ENCODE results near the gene COP1. TPM values are rescaled to one million over a fixed set of nuclear protein-coding genes. Genes with fewer than 3 reads are reported as not detected.

COP1 gene
- total RNA-seq, 1 donor from 2014 or later: 72.2 TPM

DNA sequence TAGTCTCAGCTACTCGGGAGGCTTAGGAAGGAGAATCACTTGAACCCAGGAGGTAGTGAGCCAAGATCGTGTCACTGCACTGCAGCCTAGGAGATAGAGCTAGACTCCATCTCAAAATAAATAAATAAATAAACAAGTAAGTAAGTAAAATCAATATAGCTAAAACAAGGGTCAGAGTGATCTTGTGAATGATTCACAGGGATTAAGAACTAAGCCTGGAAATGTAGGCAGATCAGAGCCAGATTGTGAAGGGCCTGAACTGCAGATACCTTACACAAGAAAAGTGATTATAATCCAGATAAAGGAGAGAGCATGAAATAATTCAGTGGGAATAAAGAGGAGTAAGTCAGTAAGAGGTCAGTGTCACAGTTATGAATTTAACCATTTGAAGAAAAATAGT, 41.5 kb downstream of the COP1 start:
- Histone ChIP-seq H3K9me3 (no peaks in the 10 kb centered on the region), H3K36me3 (peaks cover 0 to 5% of the 10 kb centered on the region in 2 donors), H3K4me3 (no peak overlapping the region), H3K27ac (no peak overlapping the region), H3K27me3 (no peaks in the 10 kb centered on the region), H3K4me1 (no peaks in the 10 kb centered on the region)
- TF ChIP-seq POLR2A (IDR thresholded peaks at IDR 0.05) (no peak), POLR2AphosphoS5 (IDR thresholded peaks at IDR 0.05; ENCODE audit: insufficient read depth in 1 of 2, low read depth in 1 of 2) (no peak)
- TF ChIP-seq, protein P1, sequence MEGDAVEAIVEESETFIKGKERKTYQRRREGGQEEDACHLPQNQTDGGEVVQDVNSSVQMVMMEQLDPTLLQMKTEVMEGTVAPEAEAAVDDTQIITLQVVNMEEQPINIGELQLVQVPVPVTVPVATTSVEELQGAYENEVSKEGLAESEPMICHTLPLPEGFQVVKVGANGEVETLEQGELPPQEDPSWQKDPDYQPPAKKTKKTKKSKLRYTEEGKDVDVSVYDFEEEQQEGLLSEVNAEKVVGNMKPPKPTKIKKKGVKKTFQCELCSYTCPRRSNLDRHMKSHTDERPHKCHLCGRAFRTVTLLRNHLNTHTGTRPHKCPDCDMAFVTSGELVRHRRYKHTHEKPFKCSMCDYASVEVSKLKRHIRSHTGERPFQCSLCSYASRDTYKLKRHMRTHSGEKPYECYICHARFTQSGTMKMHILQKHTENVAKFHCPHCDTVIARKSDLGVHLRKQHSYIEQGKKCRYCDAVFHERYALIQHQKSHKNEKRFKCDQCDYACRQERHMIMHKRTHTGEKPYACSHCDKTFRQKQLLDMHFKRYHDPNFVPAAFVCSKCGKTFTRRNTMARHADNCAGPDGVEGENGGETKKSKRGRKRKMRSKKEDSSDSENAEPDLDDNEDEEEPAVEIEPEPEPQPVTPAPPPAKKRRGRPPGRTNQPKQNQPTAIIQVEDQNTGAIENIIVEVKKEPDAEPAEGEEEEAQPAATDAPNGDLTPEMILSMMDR (IDR thresholded peaks at IDR 0.05): no peak
- DNase-seq (ENCODE audit: extremely low spot score in 2 of 2): no peak
- intact Hi-C loops (cut with DNase I): no loop called here

DNA sequence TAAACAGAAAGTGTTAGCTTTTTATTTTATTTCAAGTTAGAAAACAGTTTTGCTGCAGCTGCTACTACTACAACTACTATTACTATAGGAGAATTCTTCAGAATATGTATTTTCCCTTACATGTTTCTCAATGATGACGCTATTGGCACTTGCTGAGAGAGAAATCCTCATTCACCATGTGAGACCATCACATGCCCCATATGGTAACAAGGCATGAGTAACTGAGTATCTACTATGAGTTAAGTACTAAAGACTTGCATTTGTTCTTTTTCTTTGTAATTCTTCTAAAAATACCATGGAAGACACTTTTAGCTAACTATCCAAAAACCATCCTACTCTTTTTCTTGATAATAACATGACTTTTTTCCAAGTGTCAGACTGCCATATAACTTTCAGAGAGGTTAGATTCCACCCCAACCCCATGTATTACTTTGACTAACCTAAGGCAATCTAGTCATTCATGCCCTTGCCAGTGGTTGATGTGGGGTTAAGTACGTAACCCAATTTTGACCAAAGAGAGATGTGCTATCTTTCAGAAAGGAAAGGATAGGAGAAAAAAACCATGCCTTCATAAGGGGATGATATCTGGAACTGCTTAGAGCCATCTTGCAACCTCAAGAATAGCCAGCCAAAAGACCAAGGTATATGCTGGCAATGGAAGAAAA, 42.9 kb downstream of the COP1 start:
- DNase-seq (ENCODE audit: extremely low spot score in 2 of 2): no peak
- Histone ChIP-seq H3K4me1 (no peaks in the 10 kb centered on the region), H3K27ac (no peak overlapping the region), H3K4me3 (no peak overlapping the region), H3K9me3 (no peaks in the 10 kb centered on the region), H3K36me3 (peaks cover 0 to 6% of the 10 kb centered on the region in 2 donors), H3K27me3 (no peaks in the 10 kb centered on the region)
- TF ChIP-seq POLR2A (IDR thresholded peaks at IDR 0.05) (no peak), POLR2AphosphoS5 (IDR thresholded peaks at IDR 0.05; ENCODE audit: insufficient read depth in 1 of 2, low read depth in 1 of 2) (no peak)
- intact Hi-C loops (cut with DNase I): no loop called here

DNA sequence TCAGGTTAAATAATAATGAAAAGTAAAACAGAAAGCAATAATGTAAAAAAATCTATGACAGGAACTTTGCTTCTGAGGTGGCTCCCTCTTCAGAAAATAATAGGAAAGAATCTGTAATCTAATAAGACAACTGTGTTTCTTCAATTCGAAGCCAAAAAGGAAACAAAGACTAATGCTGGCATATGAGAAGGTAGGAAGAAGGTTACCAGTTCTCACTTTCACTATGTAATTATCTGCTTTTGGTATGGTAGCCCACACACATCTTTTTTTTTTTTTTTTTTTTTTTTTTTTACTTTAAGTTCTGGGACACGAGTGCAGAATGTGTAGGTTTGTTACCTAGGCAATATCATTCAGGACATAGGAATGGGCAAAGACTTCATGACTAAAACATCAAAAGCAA, 47.1 kb downstream of the COP1 start:
- TF ChIP-seq POLR2A (IDR thresholded peaks at IDR 0.05) (no peak), POLR2AphosphoS5 (IDR thresholded peaks at IDR 0.05; ENCODE audit: insufficient read depth in 1 of 2, low read depth in 1 of 2) (no peak)
- TF ChIP-seq, protein P1 (IDR thresholded peaks at IDR 0.05): no peak
- no peaks in the 10 kb centered on the region for H3K4me1 ChIP-seq
- no peak overlapping the region for H3K4me3 ChIP-seq
- DNase-seq (ENCODE audit: extremely low spot score in 2 of 2): no peak
- peaks cover 11% of the 10 kb centered on the region for H3K9me3 ChIP-seq
- intact Hi-C loops (cut with DNase I): no loop called here
- no peak overlapping the region for H3K27ac ChIP-seq
- peaks cover 0 to 31% of the 10 kb centered on the region in 2 donors for H3K36me3 ChIP-seq
- no peaks in the 10 kb centered on the region for H3K27me3 ChIP-seq

DNA sequence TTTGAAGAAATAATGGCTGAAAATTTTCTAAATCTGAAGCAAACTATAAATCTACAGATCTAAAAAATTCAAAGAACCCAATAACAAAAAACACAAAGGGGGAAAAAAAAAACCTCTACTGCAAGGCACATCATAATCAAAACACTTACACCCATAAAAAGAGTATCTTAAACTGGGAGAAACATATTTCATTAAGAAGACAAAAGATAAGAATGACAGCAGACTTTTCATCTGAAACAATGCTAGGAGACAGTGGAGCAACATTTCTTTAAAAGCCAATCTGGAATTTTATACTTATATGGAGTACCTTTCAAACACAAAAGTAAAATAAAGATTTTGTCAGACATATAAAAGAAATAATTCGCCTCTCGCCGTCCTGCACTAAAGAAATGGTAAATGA, 49.1 kb downstream of the COP1 start:
- TF ChIP-seq, protein P1 (IDR thresholded peaks at IDR 0.05): no peak
- TF ChIP-seq POLR2A (IDR thresholded peaks at IDR 0.05) (no peak), POLR2AphosphoS5 (IDR thresholded peaks at IDR 0.05; ENCODE audit: insufficient read depth in 1 of 2, low read depth in 1 of 2) (no peak)
- H3K27ac ChIP-seq: no peak overlapping the region
- no peak overlapping the region for H3K4me3 ChIP-seq
- no peaks in the 10 kb centered on the region for H3K27me3 ChIP-seq
- DNase-seq (ENCODE audit: extremely low spot score in 2 of 2): no peak
- no peaks in the 10 kb centered on the region for H3K4me1 ChIP-seq
- intact Hi-C loops (cut with DNase I): no loop called here
- peaks cover 11% of the 10 kb centered on the region for H3K9me3 ChIP-seq
- H3K36me3 ChIP-seq: peaks cover 0 to 31% of the 10 kb centered on the region in 2 donors

DNA sequence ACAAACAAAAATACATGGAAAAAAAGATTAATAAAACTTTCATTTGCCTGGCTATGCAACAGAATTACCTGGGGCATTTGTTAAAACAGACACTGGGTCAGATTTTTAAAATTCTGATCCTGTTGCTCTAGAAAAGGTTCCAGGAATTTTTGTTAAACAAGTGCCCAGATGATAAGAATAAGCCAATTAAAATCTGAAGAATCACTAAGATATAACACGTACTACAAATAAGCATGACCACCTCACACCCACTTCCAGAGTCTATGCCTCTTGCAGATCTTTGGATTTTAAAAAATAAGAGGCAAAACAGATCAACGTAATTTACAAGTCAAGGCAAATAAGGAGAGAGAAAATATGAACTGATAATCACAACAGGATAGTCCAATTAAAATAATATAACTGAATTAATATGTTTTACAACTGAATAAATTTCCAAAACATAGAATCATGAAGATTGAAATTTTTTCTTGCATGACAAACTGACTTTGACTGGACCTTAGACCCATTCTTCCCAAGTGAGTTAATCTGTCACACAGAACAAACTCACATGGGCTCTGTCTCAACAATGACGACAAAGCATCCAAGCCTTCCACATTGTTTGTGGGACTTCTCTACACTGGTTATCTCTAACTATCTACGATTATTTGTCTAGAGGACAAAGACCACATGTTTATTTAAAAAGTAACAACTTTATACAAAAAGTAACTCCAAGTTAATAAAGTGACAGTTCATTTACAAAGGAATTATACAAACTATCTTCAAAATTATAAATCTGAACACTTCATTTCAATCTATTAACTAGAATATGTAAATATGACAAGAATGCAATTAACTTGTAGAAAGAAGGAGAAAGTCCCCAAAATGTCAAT, 56.9 kb downstream of the COP1 start:
- H3K4me3 ChIP-seq: no peak overlapping the region
- H3K36me3 ChIP-seq: no peaks in the 10 kb centered on the region
- intact Hi-C loops (cut with DNase I): no loop called here
- H3K27me3 ChIP-seq: no peaks in the 10 kb centered on the region
- no peaks in the 10 kb centered on the region for H3K9me3 ChIP-seq
- H3K4me1 ChIP-seq: no peaks in the 10 kb centered on the region
- DNase-seq (ENCODE audit: extremely low spot score in 2 of 2): no peak
- TF ChIP-seq, protein P1 (IDR thresholded peaks at IDR 0.05): no peak
- TF ChIP-seq POLR2AphosphoS5 (IDR thresholded peaks at IDR 0.05; ENCODE audit: insufficient read depth in 1 of 2, low read depth in 1 of 2): no peak
- no peak for TF ChIP-seq POLR2A (IDR thresholded peaks at IDR 0.05)
- H3K27ac ChIP-seq: no peak overlapping the region

Measured in vagina (tissue), 2 donors.